GM19324 (cell line): ENCODE results near the gene PSEN1.

Experiments
- ATAC-seq: cut with Tn5 transposase; IDR thresholded peaks from one replicate; pipeline ENCODE4 v1.9.1; 2021; ENCODE audit warnings: mild to moderate bottlenecking, moderate library complexity; ENCODE audit not compliant: unreplicated experiment, low FRiP score

PSEN1 gene

GRCh38 chr14:73136387-73137225, at the start of gene PSEN1:
Gene PSEN1 (plus strand): TSS chr14:73136507. CDS start chr14:73148020, 11,513 bp downstream.
- peak; percentile 94 for ATAC-seq

DNA sequence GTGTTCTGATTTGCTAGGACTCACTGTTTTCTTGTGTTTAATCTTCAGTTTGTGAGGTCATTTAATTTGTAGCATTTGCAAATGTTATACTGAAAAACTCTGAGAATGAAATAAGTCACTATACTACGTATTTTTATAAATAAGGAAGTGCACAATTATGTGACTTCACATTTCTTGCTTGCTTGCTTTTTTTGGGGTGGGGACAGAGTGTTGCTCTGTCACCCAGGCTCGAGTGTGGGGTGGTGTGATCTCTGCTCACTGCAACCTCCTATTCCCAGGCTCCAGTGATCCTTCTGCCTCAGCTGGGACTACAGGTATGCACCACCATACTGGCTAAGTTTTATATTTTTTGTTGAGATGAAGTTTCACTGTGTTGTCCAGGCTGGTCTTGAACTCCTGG, 45.3 kb upstream of the PSEN1 start:
- no peak for ATAC-seq

- ATAC-seq = no peak
These were observed 38.9 kb upstream of the PSEN1 start for GRCh38 chr14:73097421-73097820.

DNA sequence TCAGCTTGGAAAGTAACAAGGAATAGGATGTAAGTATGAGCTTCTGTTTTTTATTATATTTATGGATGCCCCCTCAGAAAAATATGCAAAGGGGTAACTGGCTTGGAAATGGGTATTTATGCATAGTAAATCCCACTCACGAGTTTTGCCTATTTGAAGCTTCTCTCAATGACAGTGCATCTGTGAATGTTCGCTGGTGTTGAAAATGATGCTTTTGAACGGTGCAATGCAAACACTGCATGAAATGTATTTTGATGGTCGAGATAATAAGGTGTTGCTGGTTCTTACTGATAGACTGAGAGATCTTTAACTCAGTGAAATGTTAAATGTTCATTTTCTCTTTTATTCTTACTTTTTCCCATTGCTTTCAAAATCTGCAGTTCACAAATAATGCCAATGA, 36.0 kb upstream of the PSEN1 start:
- ATAC-seq = no peak

DNA sequence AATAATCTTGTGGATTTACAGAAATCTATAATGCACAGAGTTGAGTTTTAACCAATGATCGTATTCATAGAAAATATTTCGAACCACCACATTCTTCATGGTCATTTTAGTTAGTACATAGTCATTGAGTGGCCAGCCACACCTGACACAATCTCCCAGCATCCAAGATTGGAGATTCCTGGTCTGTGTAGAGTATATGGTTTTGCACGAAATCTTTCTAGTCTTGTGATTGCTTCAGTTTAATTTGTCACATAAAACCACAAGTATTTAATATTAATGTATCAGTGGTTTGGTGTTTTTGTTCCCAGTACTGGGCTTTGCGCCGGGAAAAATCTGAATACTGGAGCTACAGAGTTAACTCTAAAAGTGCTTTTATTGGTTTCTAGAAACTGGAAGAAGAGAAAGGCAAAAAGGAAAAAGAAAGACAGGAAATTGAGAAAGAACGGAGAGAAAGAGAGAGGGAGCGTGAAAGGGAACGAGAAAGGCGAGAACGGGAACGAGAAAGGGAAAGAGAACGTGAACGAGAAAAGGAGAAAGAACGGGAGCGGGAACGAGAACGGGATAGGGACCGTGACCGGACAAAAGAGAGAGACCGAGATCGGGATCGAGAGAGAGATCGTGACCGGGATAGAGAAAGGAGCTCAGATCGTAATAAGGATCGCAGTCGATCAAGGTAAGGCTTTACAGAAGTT, 33.4 kb upstream of the PSEN1 start:
- ATAC-seq = no peak

DNA sequence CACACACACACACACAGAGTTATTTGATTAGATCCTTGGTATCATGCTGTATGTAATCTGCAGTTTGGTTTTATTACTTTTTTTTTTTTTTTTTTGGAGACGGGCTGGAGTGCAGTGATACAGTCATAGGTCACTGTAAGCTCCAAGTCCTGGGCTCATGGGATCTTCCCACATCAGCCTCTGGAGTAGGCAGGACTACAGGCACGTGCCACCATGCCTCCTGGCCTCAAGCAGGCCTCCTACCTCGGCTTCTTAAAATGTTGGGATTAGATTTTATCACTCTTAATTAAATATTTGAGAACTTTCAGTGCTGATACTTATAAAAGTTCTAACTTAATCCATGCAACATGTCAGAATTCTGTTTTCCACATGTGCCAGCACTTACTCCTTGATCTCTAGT, 31.3 kb upstream of the PSEN1 start:
- no peak for ATAC-seq

GRCh38 chr14:73105727-73106126, 30.6 kb upstream of the PSEN1 start:
- no peak for ATAC-seq

DNA sequence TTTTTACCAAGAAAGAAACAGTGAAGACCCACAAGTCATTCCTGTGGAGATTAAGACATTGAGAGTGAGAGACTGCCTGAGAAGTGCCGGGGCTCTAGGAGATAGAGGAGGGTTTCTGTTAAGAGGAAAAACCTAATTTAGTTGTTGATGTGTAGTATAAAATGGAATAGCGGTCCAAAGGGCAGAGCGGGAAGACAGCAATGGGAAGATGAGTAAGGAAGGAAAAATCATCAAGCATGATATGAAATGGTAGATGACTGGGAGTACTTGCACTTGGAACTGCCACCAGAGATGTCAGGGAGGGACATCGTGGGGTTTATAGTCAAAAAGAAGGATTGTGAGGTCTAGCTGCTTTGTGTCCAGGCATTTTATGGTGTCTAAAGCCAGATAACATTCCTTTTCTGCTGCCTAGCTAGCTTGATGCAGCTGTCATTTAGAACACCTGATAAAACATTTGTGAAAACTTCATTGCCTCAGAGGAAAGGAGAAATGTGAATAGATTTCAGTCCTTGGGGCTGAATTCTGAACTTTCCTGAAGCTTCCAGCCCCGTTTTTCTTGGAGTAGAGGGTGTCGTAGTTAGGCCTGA, 20.1 kb upstream of the PSEN1 start:
- ATAC-seq = no peak

- ATAC-seq = no peak
These were observed 12.0 kb upstream of the PSEN1 start for GRCh38 chr14:73124180-73124894.

DNA sequence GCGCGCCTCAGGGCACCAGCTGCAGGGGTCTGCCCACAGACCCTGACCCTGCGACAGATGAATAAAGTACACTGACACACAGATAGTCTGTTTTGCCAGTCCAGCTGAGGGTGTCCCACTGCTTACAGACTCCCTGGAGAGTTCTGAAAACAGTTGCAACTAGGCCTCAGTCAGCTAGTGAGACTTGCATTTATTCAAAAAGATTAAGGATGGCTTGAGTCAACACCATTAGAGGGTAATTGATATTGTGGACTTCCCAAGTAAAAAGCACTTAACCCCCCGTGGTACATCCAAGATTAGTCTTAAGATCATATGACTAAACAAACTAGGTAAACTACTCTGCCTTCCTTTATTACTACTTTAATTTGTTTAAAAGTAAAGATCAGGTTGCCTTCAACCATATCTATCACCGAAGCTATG, 11.1 kb upstream of the PSEN1 start:
- no peak for ATAC-seq

DNA sequence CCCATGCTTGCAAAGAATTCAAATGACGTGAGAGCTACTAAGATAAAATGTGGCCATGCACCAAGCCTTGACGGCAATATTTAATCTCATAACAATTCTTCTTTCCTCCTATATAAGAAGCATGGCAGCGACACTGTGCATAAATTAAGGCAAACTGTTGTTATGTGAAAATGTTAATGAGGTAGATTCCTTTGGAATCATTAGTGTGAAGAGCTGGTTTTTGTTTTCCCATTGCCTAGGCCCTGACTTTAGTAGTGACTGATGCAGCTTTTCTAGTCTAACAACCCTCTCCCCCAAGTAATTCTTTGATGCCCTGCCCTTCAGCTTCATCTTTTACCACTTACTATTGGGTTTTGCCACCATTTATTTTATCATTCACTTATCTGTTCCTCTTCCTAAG, 10.6 kb upstream of the PSEN1 start:
- no peak for ATAC-seq

DNA sequence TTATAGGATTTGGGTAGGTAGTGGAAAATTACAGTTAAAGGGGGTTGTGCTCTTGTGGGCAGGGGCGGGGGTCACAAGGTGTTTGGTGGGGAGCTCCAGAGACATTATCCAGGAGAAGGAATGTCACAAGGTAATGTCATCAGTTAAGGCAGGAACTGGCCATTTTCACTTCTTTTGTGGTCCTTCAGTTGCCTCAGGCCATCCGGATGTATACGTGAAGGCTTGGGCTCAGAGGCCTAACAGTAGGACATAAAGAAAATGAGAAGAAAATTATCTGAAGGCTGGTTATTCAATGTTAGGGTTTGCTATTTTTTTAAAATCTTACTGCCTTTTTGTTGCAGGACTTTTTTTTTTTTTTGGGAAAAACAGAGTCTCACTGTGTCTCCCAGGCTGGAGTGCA, 2.5 kb upstream of the PSEN1 start:
- ATAC-seq = no peak

- no peak for ATAC-seq
These were observed 271 bp upstream of the PSEN1 start for GRCh38 chr14:73136085-73136386.

- no peak for ATAC-seq
These were observed 4.6 kb downstream of the PSEN1 start for GRCh38 chr14:73140811-73141323.

DNA sequence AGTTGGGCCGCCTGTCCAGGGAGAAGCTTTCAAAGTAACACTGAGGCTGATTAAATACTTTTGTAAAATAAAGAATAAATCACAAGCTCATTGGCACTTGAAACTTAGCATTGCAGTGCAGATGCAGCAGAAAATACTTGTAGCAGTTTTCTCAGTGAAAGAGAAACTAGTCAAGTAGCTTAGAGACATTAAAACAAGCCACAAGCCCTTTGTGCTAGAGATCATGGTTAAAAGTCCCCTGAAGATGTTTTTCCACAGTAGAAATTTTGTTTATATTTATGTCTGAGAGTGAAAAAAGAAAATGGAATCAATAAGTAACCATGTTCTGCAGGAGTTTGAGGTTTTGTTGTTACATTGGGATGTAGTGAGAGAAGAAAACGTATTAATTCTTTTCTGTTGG, 5.9 kb downstream of the PSEN1 start:
- no peak for ATAC-seq

- ATAC-seq = no peak
These were observed 6.7 kb downstream of the PSEN1 start for GRCh38 chr14:73143003-73143402.

DNA sequence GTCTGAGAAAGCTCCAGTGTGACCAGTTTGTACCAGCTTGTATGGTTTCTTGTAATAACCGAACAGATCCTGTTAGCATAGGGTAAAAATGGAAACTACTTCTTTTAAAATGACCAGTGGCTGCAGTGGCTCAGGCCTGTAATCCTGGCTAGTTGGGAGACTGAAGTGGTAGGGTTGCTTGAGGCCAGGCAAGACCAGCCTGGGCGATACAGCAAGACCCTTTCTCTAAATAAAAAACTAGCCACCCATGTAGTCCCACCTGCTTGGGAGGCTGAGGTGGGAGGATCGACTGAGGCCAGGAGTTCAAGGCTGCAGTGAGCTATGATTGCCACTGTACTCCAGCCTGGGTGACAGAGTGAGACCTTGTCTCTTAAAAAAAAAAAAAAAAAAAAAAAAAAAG, 7.3 kb downstream of the PSEN1 start:
- ATAC-seq = no peak

- no peak for ATAC-seq
These were observed 9.1 kb downstream of the PSEN1 start for GRCh38 chr14:73145371-73145770.

- no peak for ATAC-seq
These were observed 9.8 kb downstream of the PSEN1 start for GRCh38 chr14:73146111-73146510.

GRCh38 chr14:73149753-73150152, 13.4 kb downstream of the PSEN1 start:
- no peak for ATAC-seq

DNA sequence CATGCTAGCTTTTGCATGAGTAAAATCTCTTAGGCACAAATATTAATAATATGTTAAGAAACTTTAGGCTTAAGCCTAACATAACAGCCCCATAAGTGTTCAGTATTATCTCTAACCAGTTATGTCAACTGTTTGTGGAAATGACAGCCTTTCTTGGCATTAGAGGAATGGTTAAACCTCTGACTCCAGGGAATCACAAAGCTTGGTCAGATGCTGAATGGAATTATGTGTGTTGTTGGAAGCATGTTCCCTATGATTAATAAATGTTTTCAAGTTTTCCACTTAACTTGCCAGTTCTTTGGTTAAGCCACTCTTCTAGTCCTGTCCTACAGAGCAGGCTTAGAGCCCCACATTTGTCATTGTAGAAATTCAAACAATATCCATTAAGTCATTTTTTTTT, 17.0 kb downstream of the PSEN1 start:
- no peak for ATAC-seq
